Caco-2 (cell line): ENCODE results near the gene ZNF157. TPM values are rescaled to one million over a fixed set of nuclear protein-coding genes. Genes with fewer than 3 reads are reported as not detected.

Experiments
- BruUV-seq: library from RNA; stranded (reverse); fragments of 400-500 nt; replicated peaks from 2 replicates; lab custom pipeline; 2021; lab: Mats Ljungman, UMichigan
- CTCF ChIA-PET: fragments of 300-600 bp; sonication (Branson Sonifier 250); formaldehyde crosslinking; loops from one replicate; lab custom pipeline; 2022; ENCODE audit warnings: antibody characterized with exemption; lab: Charles Lee
- POLR2A ChIA-PET: fragments of 300-600 bp; sonication (Branson Sonifier 250); formaldehyde crosslinking; loops from one replicate; lab custom pipeline; 2022; ENCODE audit warnings: antibody characterized with exemption; lab: Charles Lee
- DNase-seq, 2 experiments: peaks; one replicate each; pipeline versions ENCODE4 v3.0.0 to v3.0.0-alpha.2; 2020 to 2022
- H3K27me3 ChIP-seq: replicated peaks from 2 replicates; pipeline ENCODE4 v1.6.0; 2011; ENCODE audit warnings: low read length; ENCODE audit not compliant: control insufficient read depth, insufficient read depth
- H3K36me3 ChIP-seq: 2 replicates; pipeline ENCODE4 v1.5.1; 2011; ENCODE audit warnings: low read length; ENCODE audit not compliant: control insufficient read depth, insufficient read depth
- H3K4me1 ChIP-seq: fragments of 250-450 bp; sonication (Bioruptor Pico); 2 replicates; pipeline ENCODE4 v1.5.1; 2020; ENCODE audit warnings: mild to moderate bottlenecking
- H3K4me3 ChIP-seq: 2 replicates; pipeline ENCODE4 v1.5.1; 2011; ENCODE audit warnings: low read depth, mild to moderate bottlenecking, control low read depth, low read length
- H3K9me3 ChIP-seq: fragments of 250-450 bp; sonication (Bioruptor Pico); 2 replicates; pipeline ENCODE4 v1.5.1; 2020; ENCODE audit warnings: mild to moderate bottlenecking, moderate library complexity
- H3K27ac Mint-ChIP-seq: one replicate; pipeline ENCODE4 v1.8.0; 2022; ENCODE audit warnings: mixed read lengths; ENCODE audit not compliant: unreplicated experiment
- H3K27me3 Mint-ChIP-seq: one replicate; pipeline ENCODE4 v1.8.0; 2022; ENCODE audit warnings: mixed read lengths; ENCODE audit not compliant: insufficient read depth, unreplicated experiment
- H3K36me3 Mint-ChIP-seq: one replicate; pipeline ENCODE4 v1.8.0; 2022; ENCODE audit warnings: mild to moderate bottlenecking, mixed read lengths; ENCODE audit not compliant: insufficient read depth, unreplicated experiment
- H3K4me1 Mint-ChIP-seq: one replicate; pipeline ENCODE4 v1.8.0; 2022; ENCODE audit warnings: low read depth, mixed read lengths; ENCODE audit not compliant: unreplicated experiment
- H3K4me3 Mint-ChIP-seq: one replicate; pipeline ENCODE4 v1.8.0; 2022; ENCODE audit warnings: mild to moderate bottlenecking, moderate library complexity, mixed read lengths; ENCODE audit not compliant: unreplicated experiment
- H3K9me3 Mint-ChIP-seq: one replicate; pipeline ENCODE4 v1.8.0; 2022; ENCODE audit warnings: mixed read lengths; ENCODE audit not compliant: unreplicated experiment
- CTCF ChIP-seq, 2 experiments: fragments of 200-600 bp in 1 of 2; IDR thresholded peaks; 1 replicate in 1 of 2; 2 replicates in 1 of 2; pipeline versions ENCODE4 v1.5.1 to v1.8.0; 2011 to 2022; ENCODE audit warnings: antibody characterized with exemption in 1 of 2, control low read depth in 1 of 2, inconsistent platforms in 1 of 2, low read depth in 1 of 2, low read length in 1 of 2, mild to moderate bottlenecking in 1 of 2, moderate library complexity in 1 of 2; ENCODE audit not compliant: insufficient read depth in 1 of 2, severe bottlenecking in 1 of 2, unreplicated experiment in 1 of 2
- intact Hi-C: fragments of 100-400 bp; cut with micrococcal nuclease; formaldehyde crosslinking; loops from one replicate; pipeline ENCODE4 v1.10.0; 2022; ENCODE audit not compliant: unreplicated experiment
- total RNA-seq: library from RNA; stranded (reverse); gene quantifications from 2 replicates; pipeline ENCODE4 v1.2.3, GENCODE V29; 2022

ZNF157 gene
- total RNA-seq, 1 experiment from 2014 or later = not detected

- DNase-seq = no peak
- no peaks in the 10 kb centered on the region for H3K9me3 ChIP-seq
- BruUV-seq = no TSS peak
- Mint-ChIP-seq H3K27me3 (no peaks in the 10 kb centered on the region), H3K9me3 (no peaks in the 10 kb centered on the region), H3K27ac (no peak overlapping the region), H3K36me3 (no peaks in the 10 kb centered on the region), H3K4me1 (no peaks in the 10 kb centered on the region), H3K4me3 (no peak overlapping the region)
- H3K4me1 ChIP-seq = no peaks in the 10 kb centered on the region
- CTCF ChIA-PET = no interaction called here
- TF ChIP-seq CTCF (IDR thresholded peaks at IDR 0.05; ENCODE audit: insufficient read depth in 1 of 2, low read depth in 1 of 2, low read length in 1 of 2, severe bottlenecking in 1 of 2, unreplicated experiment in 1 of 2) = no peak
- H3K4me3 ChIP-seq = no peak overlapping the region
- H3K27me3 ChIP-seq = no peaks in the 10 kb centered on the region
- intact Hi-C loops = no loop called here
- H3K36me3 ChIP-seq = no peaks in the 10 kb centered on the region
- POLR2A ChIA-PET = no interaction called here
Observed at GRCh38 chrX:47358387-47359065, 11.9 kb upstream of the ZNF157 start.

GRCh38 chrX:47360423-47361179 is 9.8 kb upstream of the ZNF157 start:
- intact Hi-C loops = no loop called here
- CTCF ChIA-PET = no interaction called here
- Mint-ChIP-seq H3K36me3 (no peaks in the 10 kb centered on the region), H3K4me3 (no peak overlapping the region), H3K27me3 (no peaks in the 10 kb centered on the region), H3K27ac (no peak overlapping the region), H3K9me3 (no peaks in the 10 kb centered on the region), H3K4me1 (no peaks in the 10 kb centered on the region)
- Histone ChIP-seq H3K36me3 (no peaks in the 10 kb centered on the region), H3K27me3 (no peaks in the 10 kb centered on the region), H3K4me3 (no peak overlapping the region), H3K9me3 (no peaks in the 10 kb centered on the region), H3K4me1 (no peaks in the 10 kb centered on the region)
- POLR2A ChIA-PET = no interaction called here
- no TSS peak for BruUV-seq
- DNase-seq = no peak
- TF ChIP-seq CTCF (IDR thresholded peaks at IDR 0.05; ENCODE audit: insufficient read depth in 1 of 2, low read depth in 1 of 2, low read length in 1 of 2, severe bottlenecking in 1 of 2, unreplicated experiment in 1 of 2) = no peak

- no peak for TF ChIP-seq CTCF (IDR thresholded peaks at IDR 0.05; ENCODE audit: insufficient read depth in 1 of 2, low read depth in 1 of 2, low read length in 1 of 2, severe bottlenecking in 1 of 2, unreplicated experiment in 1 of 2)
- H3K4me3 Mint-ChIP-seq = peak overlapping the region; percentile 54
- H3K27ac Mint-ChIP-seq = peak overlapping the region; percentile 42
- no peaks in the 10 kb centered on the region for H3K36me3 Mint-ChIP-seq
- Histone ChIP-seq H3K27me3 (no peaks in the 10 kb centered on the region), H3K9me3 (no peaks in the 10 kb centered on the region), H3K4me3 (no peak overlapping the region), H3K36me3 (no peaks in the 10 kb centered on the region), H3K4me1 (no peaks in the 10 kb centered on the region)
- intact Hi-C loops = no loop called here
- ChIA-PET CTCF (no interaction called here), POLR2A (no interaction called here)
- no peaks in the 10 kb centered on the region for H3K27me3 Mint-ChIP-seq
- DNase-seq = peak; percentile 66 to 71
- no peaks in the 10 kb centered on the region for H3K9me3 Mint-ChIP-seq
- BruUV-seq = no TSS peak
- no peaks in the 10 kb centered on the region for H3K4me1 Mint-ChIP-seq
Observed at GRCh38 chrX:47361538-47362511, 8.6 kb upstream of the ZNF157 start.
